HCT116 (cell line): ENCODE measurements around the gene NPDC1. TPM values are rescaled to one million over a fixed set of nuclear protein-coding genes. Genes with fewer than 3 reads are reported as not detected.

Source experiments
- ATAC-seq: fragments of 200-7000 bp; cut with Tn5 transposase; 2 replicates; pipeline ENCODE4 v1.9.1; 2020; ENCODE audit warnings: mild to moderate bottlenecking, moderate library complexity
- BruUV-seq: library from RNA; stranded (reverse); fragments of 400-500 nt; replicated peaks from 2 replicates; lab custom pipeline; 2021; lab: Mats Ljungman, UMichigan
- CTCF ChIA-PET: fragments of 300-600 bp; sonication (Branson Sonifier 250); formaldehyde crosslinking; loops from one replicate; lab custom pipeline; 2021; ENCODE audit warnings: antibody characterized with exemption; lab: Charles Lee
- POLR2A ChIA-PET: fragments of 300-600, 350-600 bp; sonication (Branson Sonifier 250); formaldehyde crosslinking; loops from one replicate; lab custom pipeline; 2021; ENCODE audit warnings: antibody characterized with exemption; lab: Charles Lee
- RAD21 ChIA-PET, 2 experiments: fragments of 300-600 bp; sonication (Branson Sonifier 250); formaldehyde crosslinking; loops; one replicate each; lab custom pipeline; 2023; ENCODE audit warnings: low total read pairs in 2 of 2; ENCODE audit not compliant: uncharacterized antibody in 2 of 2, unreplicated experiment in 2 of 2, low non-redundant PET in 1 of 2; lab: Charles Lee
- DNase-seq: peaks from one replicate; pipeline ENCODE4 v3.0.0-alpha.2; 2010; ENCODE audit warnings: low read depth, low spot score
- H2AFZ ChIP-seq: fragments of 200-600 bp; shearing (Covaris generic), sonication (generic); 2 replicates; pipeline ENCODE4 v1.6.1; 2017; ENCODE audit warnings: low read depth, mixed run types, mixed read lengths, antibody characterized with exemption, low read length; ENCODE audit not compliant: poor library complexity, severe bottlenecking
- H3K27ac ChIP-seq: 2 replicates; pipeline ENCODE4 v1.5.1; 2012; ENCODE audit warnings: low read depth, low read length
- H3K27me3 ChIP-seq: fragments of 200-600 bp; sonication (generic); 2 replicates; pipeline ENCODE4 v1.6.1; 2016; ENCODE audit warnings: mixed run types, low read length, mixed read lengths; ENCODE audit not compliant: insufficient read depth
- H3K36me3 ChIP-seq, 2 experiments: fragments of 200-500 bp in 1 of 2; fragments of 200-600 bp in 1 of 2; sonication (Bioruptor generic) in 1 of 2; sonication (generic) in 1 of 2; 2 replicates each; pipeline versions ENCODE4 v1.5.1 to v1.6.1; 2014 to 2016; ENCODE audit warnings: low read length in 2 of 2, inconsistent platforms in 1 of 2, mixed read lengths in 1 of 2, mixed run types in 1 of 2; ENCODE audit not compliant: insufficient read depth in 2 of 2, control insufficient read depth in 1 of 2
- H3K4me1 ChIP-seq, 2 experiments: fragments of 200-600 bp in 1 of 2; sonication (generic) in 1 of 2; 2 replicates each; pipeline versions ENCODE4 v1.5.1 to v1.6.1; 2012 to 2017; ENCODE audit warnings: low read length in 2 of 2, inconsistent platforms in 1 of 2, mild to moderate bottlenecking in 1 of 2, mixed read lengths in 1 of 2, mixed run types in 1 of 2, moderate library complexity in 1 of 2; ENCODE audit not compliant: insufficient read depth in 2 of 2, control insufficient read depth in 1 of 2
- H3K4me2 ChIP-seq: fragments of 200-600 bp; sonication (generic); 2 replicates; pipeline ENCODE4 v1.6.1; 2017; ENCODE audit warnings: mixed run types, low read length, mixed read lengths
- H3K4me3 ChIP-seq, 2 experiments: fragments of 200-600 bp in 1 of 2; sonication (generic) in 1 of 2; replicated peaks in 1 of 2; 2 replicates each; pipeline ENCODE4 v1.5.1; 2011 to 2016; ENCODE audit warnings: low read length in 2 of 2, control low read depth in 1 of 2, low read depth in 1 of 2, mild to moderate bottlenecking in 1 of 2, mixed read lengths in 1 of 2, mixed run types in 1 of 2
- H3K79me2 ChIP-seq: fragments of 200-600 bp; sonication (generic); 2 replicates; pipeline ENCODE4 v1.6.1; 2017; ENCODE audit warnings: mild to moderate bottlenecking, mixed run types, low read length, moderate library complexity, mixed read lengths; ENCODE audit not compliant: insufficient read depth
- H3K9ac ChIP-seq: fragments of 200-600 bp; sonication (generic); 2 replicates; pipeline ENCODE4 v1.6.1; 2016; ENCODE audit warnings: low read length, mixed read lengths
- H3K9me2 ChIP-seq: fragments of 200-600 bp; sonication (generic), shearing (Covaris generic); 2 replicates; pipeline ENCODE4 v1.6.1; 2017; ENCODE audit warnings: mixed run types, mild to moderate bottlenecking, moderate library complexity; ENCODE audit not compliant: insufficient read depth
- H3K9me3 ChIP-seq, 2 experiments: fragments of 200-500 bp in 1 of 2; fragments of 200-600 bp in 1 of 2; sonication (Bioruptor generic) in 1 of 2; sonication (generic) in 1 of 2; 2 replicates each; pipeline ENCODE4 v1.6.1; 2014 to 2017; ENCODE audit warnings: low read length in 2 of 2, mixed read lengths in 2 of 2, inconsistent platforms in 1 of 2, low read depth in 1 of 2, mild to moderate bottlenecking in 1 of 2, mixed run types in 1 of 2, moderate library complexity in 1 of 2; ENCODE audit not compliant: control insufficient read depth in 1 of 2, insufficient read depth in 1 of 2
- H4K20me1 ChIP-seq: fragments of 200-600 bp; sonication (generic), shearing (Covaris generic); 2 replicates; pipeline ENCODE4 v1.6.1; 2017; ENCODE audit warnings: mixed run types, mild to moderate bottlenecking, moderate library complexity; ENCODE audit not compliant: insufficient read depth
- ATF3 ChIP-seq: IDR thresholded peaks from 2 replicates; pipeline ENCODE4 v1.6.1; 2012
- CBX3 ChIP-seq: IDR thresholded peaks from 2 replicates; pipeline ENCODE4 v1.6.1; 2012; ENCODE audit warnings: low read depth
- CTCF ChIP-seq, 3 experiments: fragments of 200-600 bp in 1 of 3; sonication (generic) in 1 of 3; IDR thresholded peaks in 2 of 3; conservative IDR thresholded peaks in 1 of 3; 2 replicates each; pipeline ENCODE4 v1.5.1; 2012 to 2017; ENCODE audit warnings: low read depth in 2 of 3, low read length in 2 of 3, antibody characterized with exemption in 1 of 3, borderline replicate concordance in 1 of 3, control low read depth in 1 of 3, mild to moderate bottlenecking in 1 of 3, mixed read lengths in 1 of 3, mixed run types in 1 of 3, moderate library complexity in 1 of 3; ENCODE audit not compliant: insufficient read depth in 1 of 3
- EGR1 ChIP-seq: IDR thresholded peaks from 2 replicates; pipeline ENCODE4 v1.6.1; 2012; ENCODE audit warnings: low read depth
- ELF1 ChIP-seq: IDR thresholded peaks from 2 replicates; pipeline ENCODE4 v1.6.1; 2012; ENCODE audit warnings: low read depth, borderline replicate concordance
- EZH2 ChIP-seq: fragments of 200-600 bp; sonication (generic); IDR thresholded peaks from 2 replicates; pipeline ENCODE4 v1.6.1; 2017; ENCODE audit warnings: antibody characterized with exemption, mixed run types
- EZH2phosphoT487 ChIP-seq: fragments of 200-600 bp; IDR thresholded peaks from 2 replicates; pipeline ENCODE4 v1.6.1; 2018; ENCODE audit warnings: antibody characterized with exemption, borderline replicate concordance
- FOSL1 ChIP-seq: IDR thresholded peaks from 2 replicates; pipeline ENCODE4 v1.6.1; 2012; ENCODE audit warnings: low read depth
- JUND ChIP-seq: IDR thresholded peaks from 2 replicates; pipeline ENCODE4 v1.6.1; 2012
- MAX ChIP-seq: IDR thresholded peaks from 2 replicates; pipeline ENCODE4 v1.6.1; 2012
- POLR2A ChIP-seq: IDR thresholded peaks from 2 replicates; pipeline ENCODE4 v1.7.0; 2011; ENCODE audit warnings: borderline replicate concordance; ENCODE audit not compliant: insufficient read depth, insufficient read length; ENCODE audit errors: extremely low read depth
- POLR2AphosphoS5 ChIP-seq: IDR thresholded peaks from 2 replicates; pipeline ENCODE4 v1.6.1; 2011; ENCODE audit warnings: mild to moderate bottlenecking, low read depth, low read length, moderate library complexity
- RAD21 ChIP-seq: IDR thresholded peaks from 2 replicates; pipeline ENCODE4 v1.6.1; 2012; ENCODE audit warnings: low read depth, mild to moderate bottlenecking
- REST ChIP-seq: IDR thresholded peaks from 2 replicates; pipeline ENCODE4 v1.6.1; 2012; ENCODE audit warnings: low read depth
- SIN3A ChIP-seq: IDR thresholded peaks from 2 replicates; pipeline ENCODE4 v1.6.1; 2012; ENCODE audit warnings: low read depth
- SP1 ChIP-seq: IDR thresholded peaks from 2 replicates; pipeline ENCODE4 v1.6.1; 2012; ENCODE audit warnings: low read depth
- YY1 ChIP-seq: IDR thresholded peaks from 2 replicates; pipeline ENCODE4 v1.6.1; 2011; ENCODE audit warnings: low read length, low read depth, moderate library complexity, mild to moderate bottlenecking; ENCODE audit not compliant: insufficient replicate concordance; ENCODE audit errors: extremely low read depth
- intact Hi-C: fragments of 100-400 bp; cut with micrococcal nuclease; formaldehyde crosslinking; loops from 2 replicates; pipeline ENCODE4 v1.10.0; 2022
- total RNA-seq: library from RNA; stranded (reverse); gene quantifications from one replicate; pipeline ENCODE4 v1.2.1, GENCODE V29; 2021; ENCODE audit not compliant: unreplicated experiment

NPDC1 gene
- total RNA-seq, 1 experiment from 2014 or later: 98.8 TPM

GRCh38 chr9:137002646-137003041, 43.3 kb downstream of the NPDC1 start:
- ATAC-seq: no peak
- CTCF ChIA-PET: interaction anchor here (0.7 to 1.7 kb wide), 3 partner anchors 10 to 27 kb away, joined by 3 to 4 read pairs (median 3); partner anchors contain the start of gene PAXX
- H3K4me3 ChIP-seq: no peak overlapping the region
- H3K9me3 ChIP-seq: peaks cover 0 to 4% of the 10 kb centered on the region in 2 experiments; a peak in 1 of 4 replicates
- TF ChIP-seq EZH2phosphoT487: no peak
- TF ChIP-seq EZH2: no peak
- no peak for TF ChIP-seq ELF1
- no peak for TF ChIP-seq SP1
- no peak for TF ChIP-seq YY1
- TF ChIP-seq RAD21: no peak
- no peak for TF ChIP-seq CBX3
- TF ChIP-seq MAX: no peak
- no peak for TF ChIP-seq JUND
- TF ChIP-seq SIN3A: no peak
- TF ChIP-seq POLR2AphosphoS5: no peak
- no peak for TF ChIP-seq CTCF (IDR thresholded peaks at IDR 0.05 in 2 of 3, conservative IDR thresholded peaks at IDR 0.05 in 1 of 3; ENCODE audit: borderline replicate concordance in 1 of 3, insufficient read depth in 1 of 3, low read depth in 2 of 3, low read length in 2 of 3)
- no peak for TF ChIP-seq REST
- TF ChIP-seq POLR2A: no peak
- no peak for TF ChIP-seq EGR1
- TF ChIP-seq FOSL1: no peak
- TF ChIP-seq ATF3: no peak
- TF ChIP-seq, all 23 proteins: peak for 0
- Histone ChIP-seq H4K20me1 (no peaks in the 10 kb centered on the region), H3K9me2 (no peaks in the 10 kb centered on the region), H3K27ac (no peak overlapping the region), H2AFZ (no peak overlapping the region), H3K27me3 (no peaks in the 10 kb centered on the region), H3K79me2 (no peaks in the 10 kb centered on the region), H3K36me3 (no peaks in the 10 kb centered on the region), H3K4me2 (no peak overlapping the region), H3K9ac (no peak overlapping the region), H3K4me1 (peaks cover 21 to 41% of the 10 kb centered on the region in 2 experiments)
- DNase-seq: no peak
- BruUV-seq: no TSS peak
- intact Hi-C loops: no loop called here
- RAD21 ChIA-PET: no interaction called here
- POLR2A ChIA-PET: interaction anchor here (1.2 to 2.9 kb wide), 2 partner anchors 9 to 11 kb away, joined by 3 to 19 read pairs; partner anchors contain the start of gene PAXX
